Renal pelvis (tissue), 4 donors: Measurements from ENCODE around the gene LRMDA. TPM values are rescaled to one million over a fixed set of nuclear protein-coding genes. Genes with fewer than 3 reads are reported as not detected.
A peak's percentile ranks its signal among the peaks of the same experiment; 100 is the strongest.

Experiments used
- DNase-seq: peaks from one replicate; pipeline ENCODE4 v3.0.0-alpha.2; 2013
- polyA plus RNA-seq, 3 donors: library from polyadenylated mRNA; unstranded; fragments of 120-200 nt; gene quantifications; one replicate each; pipeline ENCODE4 v1.2.1, GENCODE V29; 2013; ENCODE audit not compliant: insufficient read length in 3 of 3

Gene LRMDA
- polyA plus RNA-seq, 3 donors = 16.3 to 24.7 (median 22.1) TPM

- peak; percentile 85 for DNase-seq
These were observed 866.4 kb downstream of the LRMDA start for GRCh38 chr10:76297780-76298281.

- DNase-seq = no peak
These were observed 866.9 kb downstream of the LRMDA start for GRCh38 chr10:76298329-76298728.

GRCh38 chr10:76299501-76299900 is 868.1 kb downstream of the LRMDA start:
- no peak for DNase-seq

- no peak for DNase-seq
These were observed 869.8 kb downstream of the LRMDA start for GRCh38 chr10:76301211-76301610.

- DNase-seq = no peak
These were observed 870.5 kb downstream of the LRMDA start for GRCh38 chr10:76301950-76302349.

- DNase-seq = no peak
These were observed 871.1 kb downstream of the LRMDA start for GRCh38 chr10:76302481-76302880.

GRCh38 chr10:76302961-76303630 is 871.7 kb downstream of the LRMDA start:
- peak; percentile 95 for DNase-seq

- peak; percentile 88 for DNase-seq
These were observed 872.4 kb downstream of the LRMDA start for GRCh38 chr10:76303682-76304316.

GRCh38 chr10:76305930-76306615 is 874.6 kb downstream of the LRMDA start:
- no peak for DNase-seq

- DNase-seq = no peak
These were observed 875.4 kb downstream of the LRMDA start for GRCh38 chr10:76306856-76307255.

GRCh38 chr10:76309070-76309469 is 877.6 kb downstream of the LRMDA start:
- DNase-seq = peak; percentile 67

GRCh38 chr10:76309741-76310587 is 878.5 kb downstream of the LRMDA start:
- no peak for DNase-seq

GRCh38 chr10:76310588-76311080 is 879.2 kb downstream of the LRMDA start:
- DNase-seq = no peak

- DNase-seq = no peak
These were observed 880.6 kb downstream of the LRMDA start for GRCh38 chr10:76311752-76312636.

GRCh38 chr10:76315240-76315639 is 883.8 kb downstream of the LRMDA start:
- no peak for DNase-seq

- no peak for DNase-seq
These were observed 884.8 kb downstream of the LRMDA start for GRCh38 chr10:76316234-76316633.

- DNase-seq = no peak
These were observed 885.7 kb downstream of the LRMDA start for GRCh38 chr10:76317078-76317477.

GRCh38 chr10:76318211-76318610 is 886.8 kb downstream of the LRMDA start:
- DNase-seq = no peak

GRCh38 chr10:76319661-76320060 is 888.2 kb downstream of the LRMDA start:
- DNase-seq = no peak

GRCh38 chr10:76324283-76324682 is 892.9 kb downstream of the LRMDA start:
- DNase-seq = no peak

- no peak for DNase-seq
These were observed 896.0 kb downstream of the LRMDA start for GRCh38 chr10:76327441-76327840.
